Activated T-cell treated with anti-CD3 and anti-CD28 coated beads for 24 hours (primary cell): Measurements from ENCODE around the gene CHD1L.
"Not testable (repeated sequence)": the region's sequence is repeated elsewhere in the genome, so short reads cannot be mapped to it uniquely, and the experiment has no call there.

Experiments
- DNase-seq: peaks from one replicate; pipeline ENCODE4 v3.0.0-alpha.2; 2020; ENCODE audit warnings: low read depth

The CHD1L gene

DNA sequence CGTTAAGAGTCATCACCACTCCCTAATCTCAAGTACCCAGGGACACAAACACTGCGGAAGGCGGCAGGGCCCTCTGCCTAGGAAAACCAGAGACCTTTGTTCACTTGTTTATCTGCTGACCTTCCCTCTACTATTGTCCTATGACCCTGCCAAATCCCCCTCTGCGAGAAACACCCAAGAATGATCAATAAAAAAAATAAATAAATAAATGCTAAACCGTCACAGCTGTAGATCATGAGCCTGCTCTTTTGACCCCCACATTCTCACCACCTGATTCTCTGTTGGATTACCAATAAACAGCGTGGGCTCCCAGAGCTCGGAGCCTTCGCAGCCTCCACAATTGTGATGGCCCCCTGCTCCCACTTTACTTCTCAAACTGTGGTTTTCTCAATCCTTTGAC is 8.6 kb upstream of the CHD1L start:
- not testable (repeated sequence) for DNase-seq

DNA sequence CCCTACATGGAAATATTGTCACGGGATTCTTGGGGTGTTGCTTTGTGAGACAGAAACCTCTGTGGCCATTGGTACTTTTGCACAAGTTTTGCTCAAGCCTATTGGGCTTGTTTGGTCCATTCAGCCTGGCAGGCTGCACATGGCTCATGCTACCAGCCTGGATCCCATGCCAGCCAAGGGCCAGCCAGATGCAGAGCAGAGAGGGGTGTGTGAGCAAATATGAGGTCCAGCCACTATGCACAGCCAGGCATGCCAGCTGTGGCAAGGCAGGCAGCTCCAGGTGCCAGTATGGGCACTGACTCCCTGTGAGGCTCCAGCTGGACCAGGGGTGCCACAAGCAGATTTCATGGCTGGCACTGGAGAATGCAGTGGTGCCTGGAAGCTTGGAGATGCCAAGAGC is 6.7 kb upstream of the CHD1L start:
- DNase-seq, result no peak

DNA sequence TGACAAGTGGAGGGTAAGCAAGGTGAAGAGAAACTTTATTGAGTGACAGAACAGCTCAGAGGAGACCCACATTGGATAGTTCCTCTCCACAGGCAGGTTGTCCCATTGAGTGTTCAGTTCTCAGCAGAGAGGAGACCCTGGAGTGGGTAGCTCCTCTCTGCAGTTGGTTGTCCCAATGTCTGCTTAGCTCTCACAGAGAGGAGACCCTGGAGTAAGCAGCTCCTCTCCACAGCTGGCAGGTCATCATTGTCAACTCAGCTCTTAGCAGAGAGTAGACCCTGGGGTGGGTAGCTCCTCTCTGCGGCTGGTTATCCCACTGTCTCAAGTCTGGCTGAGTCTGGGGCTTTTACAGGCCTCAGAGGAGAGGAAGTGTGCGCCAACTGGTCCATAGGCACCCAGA is 6.0 kb upstream of the CHD1L start:
- no peak for DNase-seq

DNA sequence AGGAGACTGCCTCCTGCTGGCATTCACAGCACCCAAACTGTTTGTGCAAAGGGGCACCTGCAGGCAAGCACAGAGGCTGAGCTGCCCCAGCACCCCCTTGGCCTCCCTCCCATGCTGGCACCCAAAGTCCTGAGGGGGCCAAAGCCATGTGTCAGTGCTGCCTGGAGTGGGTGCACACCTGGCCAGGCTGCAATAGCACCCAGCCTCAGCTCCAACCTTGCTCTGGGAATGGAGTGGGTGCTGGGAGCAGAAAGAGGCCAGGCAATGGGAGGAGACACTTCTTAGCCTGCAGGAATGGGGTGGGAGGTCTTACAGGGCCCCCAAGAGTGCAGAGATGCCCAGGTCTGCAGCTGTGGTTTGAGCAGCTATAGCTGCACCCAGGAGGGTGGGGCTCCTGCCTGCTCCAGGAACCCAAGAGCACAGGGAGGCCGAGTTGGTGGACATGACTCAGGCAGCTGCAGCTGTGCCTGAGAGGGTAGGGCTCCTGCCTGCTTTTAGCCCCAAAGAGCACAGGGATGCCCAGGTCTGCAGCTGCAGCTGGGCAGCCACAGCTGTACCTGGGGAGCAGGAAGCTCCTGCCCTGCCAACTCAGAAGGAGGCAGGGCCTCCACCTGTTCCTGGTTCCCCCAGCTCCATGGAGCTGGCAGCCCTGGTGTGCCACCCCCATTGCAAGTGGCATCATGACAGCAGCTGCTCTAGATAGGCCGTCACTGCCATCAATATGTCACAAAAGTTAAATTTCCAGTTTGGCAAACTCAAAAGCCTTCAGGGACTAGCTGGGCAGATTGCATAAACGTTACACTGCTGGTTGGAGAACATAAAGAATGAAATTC is 5.3 kb upstream of the CHD1L start:
- DNase-seq, result no peak

DNA sequence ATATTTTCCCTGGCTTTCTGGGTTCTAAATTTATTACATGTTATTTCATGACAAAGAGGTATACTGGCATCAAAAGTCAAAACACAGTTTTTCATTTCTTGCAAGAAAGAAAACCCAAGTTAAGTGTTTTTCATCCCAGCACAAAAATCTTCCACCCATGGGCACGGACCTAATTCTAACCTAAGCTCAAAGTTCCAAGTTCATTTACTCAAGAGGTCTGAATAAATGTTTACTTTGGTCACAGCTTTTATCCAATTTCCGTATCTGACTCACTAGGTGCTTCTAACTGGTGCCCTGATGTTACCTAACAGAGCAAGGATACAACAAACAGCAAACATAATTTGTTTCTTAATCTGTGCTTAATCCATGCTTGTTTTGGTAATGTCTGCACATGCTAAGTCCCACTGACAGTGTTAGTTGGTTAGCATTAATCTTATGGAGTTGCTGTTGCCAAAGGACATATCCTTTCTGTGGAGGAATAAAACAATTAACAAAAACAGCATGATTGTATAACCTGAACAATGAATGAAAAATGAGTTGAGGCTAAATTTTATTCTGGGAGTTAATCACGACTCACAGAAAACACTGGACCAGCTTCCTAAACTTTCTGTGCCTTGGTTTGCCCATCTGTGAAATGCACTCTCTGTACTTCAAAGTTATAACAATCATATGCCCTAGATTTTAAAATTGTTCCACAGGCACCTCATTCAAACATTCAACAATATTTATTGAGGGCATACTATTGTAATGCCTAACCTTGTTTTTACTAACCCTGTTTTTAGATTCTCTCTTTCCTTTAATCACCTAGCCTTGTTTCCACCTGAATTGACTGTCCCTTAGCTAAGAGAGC is 4.2 kb upstream of the CHD1L start:
- no peak for DNase-seq

DNA sequence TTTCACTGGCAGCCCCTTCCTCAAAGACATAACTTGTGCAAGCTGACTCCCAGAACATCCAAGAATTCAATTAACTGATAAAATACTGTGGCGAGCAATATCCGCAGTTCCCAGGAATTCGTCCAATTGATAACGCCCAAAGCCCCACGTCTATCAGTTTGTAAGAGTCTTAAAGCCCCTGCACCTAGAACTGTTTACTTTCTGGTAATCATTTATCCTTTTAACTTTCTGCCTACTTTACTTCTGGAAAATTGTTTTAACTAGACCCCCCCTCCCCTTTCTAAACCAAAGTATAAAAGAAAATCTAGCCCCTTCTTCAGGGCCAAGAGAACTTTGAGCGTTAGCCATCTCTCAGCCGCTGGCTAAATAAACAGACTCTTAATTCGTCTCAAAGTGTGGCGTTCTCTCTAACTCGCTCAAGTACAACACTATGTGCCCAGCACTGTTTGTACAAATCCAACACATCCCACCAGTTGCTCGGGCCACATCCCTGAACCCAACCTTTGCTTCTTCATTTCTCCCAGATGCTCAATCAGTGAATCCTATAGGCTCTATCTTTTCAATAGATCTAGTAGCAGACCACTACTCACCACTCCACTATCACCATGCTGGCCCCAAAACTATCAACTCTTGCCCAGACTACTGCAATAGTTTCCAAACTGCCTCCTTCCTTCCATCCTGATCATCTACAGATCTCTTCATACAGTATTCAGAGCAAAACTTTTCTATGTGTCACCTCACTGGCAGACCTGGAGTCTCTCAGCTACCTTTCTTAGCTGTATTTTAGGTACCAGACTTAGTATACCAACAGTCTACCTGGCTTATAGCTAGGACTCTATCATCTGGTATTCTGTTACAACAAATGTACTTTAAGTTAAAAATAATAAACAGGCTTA is 3.3 kb upstream of the CHD1L start:
- no peak for DNase-seq

DNA sequence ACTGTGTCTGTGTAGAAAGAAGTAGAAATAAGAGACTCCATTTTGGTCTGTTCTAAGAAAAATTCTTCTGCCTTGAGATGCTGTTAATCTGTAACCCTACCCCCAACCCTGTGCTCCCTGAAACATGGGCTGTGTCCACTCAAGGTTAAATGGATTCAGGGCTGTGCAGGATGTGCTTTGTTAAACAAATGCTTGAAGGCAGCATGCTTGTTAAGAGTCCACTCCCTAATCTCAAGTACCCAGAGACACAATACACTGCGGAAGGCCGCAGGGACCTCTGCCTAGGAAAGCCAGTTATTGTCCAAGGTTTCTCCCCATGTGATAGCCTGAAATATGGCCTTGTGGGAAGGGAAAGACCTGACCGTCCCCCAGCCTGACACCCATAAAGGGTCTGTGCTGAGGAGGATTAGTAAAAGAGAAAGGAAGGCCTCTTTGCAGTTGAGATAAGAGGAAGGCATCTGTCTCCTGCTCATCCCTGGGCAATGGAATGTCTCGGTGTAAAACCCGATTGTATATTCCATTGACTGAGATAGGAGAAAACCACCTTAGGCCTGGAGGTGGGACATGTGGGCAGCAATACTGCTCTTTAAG is 2.3 kb upstream of the CHD1L start:
- DNase-seq, result not testable (repeated sequence)

DNA sequence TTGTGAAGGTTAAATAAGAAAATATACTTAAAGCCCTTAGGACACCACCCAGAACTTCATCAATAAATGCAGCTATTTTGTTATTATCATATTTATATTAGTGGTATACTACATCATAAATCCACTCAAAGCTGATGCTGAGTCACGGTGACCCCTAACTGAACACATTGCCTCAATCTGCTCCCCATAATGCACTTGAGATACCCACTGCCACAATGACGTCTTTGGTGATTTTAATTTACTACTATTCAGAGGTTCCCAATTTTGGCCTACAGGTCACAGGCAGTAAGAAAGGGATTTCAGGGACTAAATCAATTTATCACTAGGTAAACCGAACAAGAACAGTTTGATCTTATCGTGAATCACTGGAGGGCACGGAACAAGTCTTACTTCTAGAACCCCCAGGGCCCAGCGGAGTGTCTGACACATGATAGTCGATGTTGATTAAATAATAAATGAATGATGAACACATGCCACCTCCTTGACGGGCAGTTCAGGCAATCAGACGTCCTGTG is 493 bp upstream of the CHD1L start:
- no peak for DNase-seq

DNA sequence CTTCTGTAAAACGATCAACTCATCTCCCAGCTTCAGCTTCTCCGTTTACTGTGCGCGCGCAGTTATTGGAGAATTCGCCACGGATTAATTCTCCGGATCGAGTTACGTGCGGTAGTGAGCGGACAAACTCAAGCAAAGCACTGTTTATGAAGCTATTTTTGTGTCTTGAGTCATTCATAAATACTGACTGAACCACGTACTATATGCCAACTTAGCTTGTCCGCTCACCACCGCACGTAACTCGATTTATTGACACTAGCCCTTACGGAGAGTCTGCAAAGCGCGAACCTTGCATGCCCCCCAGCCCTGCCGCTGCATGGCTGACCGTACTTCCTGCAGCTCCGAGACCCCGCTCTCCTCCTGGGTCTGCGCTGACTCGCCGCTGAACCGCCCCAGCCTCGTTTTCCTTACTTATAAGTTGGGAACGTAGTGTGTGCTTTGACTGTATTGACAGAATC is 773 bp downstream of the CHD1L start:
- DNase-seq, result no peak

DNA sequence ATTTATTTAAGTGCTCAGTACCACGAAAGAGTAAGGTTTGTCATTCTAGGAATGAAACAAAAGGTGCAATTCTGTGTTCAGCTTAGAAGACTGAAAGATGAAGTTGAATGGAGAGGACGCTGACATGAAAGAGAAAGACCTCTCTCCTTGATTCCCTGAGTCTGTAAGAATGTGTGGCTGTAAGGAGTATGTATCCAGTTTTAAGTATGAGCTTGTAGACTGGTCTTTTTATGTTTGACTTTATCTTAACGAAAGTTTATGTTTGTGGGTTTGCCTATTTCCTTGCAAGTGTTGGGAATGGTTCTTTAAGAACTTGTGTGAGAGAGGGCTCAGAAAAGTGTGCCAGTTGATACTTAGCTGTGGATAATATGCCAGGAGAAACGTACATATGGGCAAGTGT is 1.4 kb downstream of the CHD1L start:
- DNase-seq, result no peak

DNA sequence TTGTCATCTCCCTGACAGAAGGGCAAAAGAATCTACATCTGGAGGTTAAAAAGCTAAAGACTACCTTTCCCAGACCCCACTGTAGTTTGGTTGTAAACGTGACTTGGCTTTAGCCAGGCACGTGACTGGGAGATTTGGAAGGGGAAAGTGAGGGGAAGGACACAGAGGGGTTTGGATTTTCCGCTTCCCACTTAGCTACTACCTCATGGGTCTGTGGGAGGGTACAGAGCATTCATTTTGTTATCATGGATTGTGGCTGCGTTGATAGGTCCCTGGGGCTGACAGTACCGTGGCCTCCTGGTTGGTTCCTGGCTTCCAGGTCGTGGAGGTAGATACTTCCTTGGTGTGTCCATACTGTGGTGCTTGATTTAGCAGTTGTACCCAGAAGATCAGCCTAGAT is 2.6 kb downstream of the CHD1L start:
- no peak for DNase-seq

DNA sequence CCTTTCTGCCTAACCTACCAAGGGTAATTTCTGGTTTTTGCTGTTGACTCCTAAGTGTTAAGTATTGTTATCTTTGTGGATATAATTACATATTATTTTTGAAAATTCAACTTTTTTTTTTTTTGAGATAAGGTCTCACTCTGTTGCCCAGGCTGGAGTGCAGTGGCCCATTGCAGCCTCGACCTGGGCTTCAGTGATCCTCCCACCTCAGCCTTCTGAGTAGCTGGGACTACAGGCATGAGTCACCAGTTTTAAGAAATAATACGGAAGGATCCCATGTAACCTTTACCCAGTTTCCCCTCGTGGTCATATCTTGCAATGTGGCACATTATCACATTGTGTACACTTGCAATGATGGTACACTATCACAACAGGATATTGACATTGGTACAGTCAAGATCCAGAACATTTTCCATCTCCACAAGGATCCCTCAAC is 3.1 kb downstream of the CHD1L start:
- no peak for DNase-seq

DNA sequence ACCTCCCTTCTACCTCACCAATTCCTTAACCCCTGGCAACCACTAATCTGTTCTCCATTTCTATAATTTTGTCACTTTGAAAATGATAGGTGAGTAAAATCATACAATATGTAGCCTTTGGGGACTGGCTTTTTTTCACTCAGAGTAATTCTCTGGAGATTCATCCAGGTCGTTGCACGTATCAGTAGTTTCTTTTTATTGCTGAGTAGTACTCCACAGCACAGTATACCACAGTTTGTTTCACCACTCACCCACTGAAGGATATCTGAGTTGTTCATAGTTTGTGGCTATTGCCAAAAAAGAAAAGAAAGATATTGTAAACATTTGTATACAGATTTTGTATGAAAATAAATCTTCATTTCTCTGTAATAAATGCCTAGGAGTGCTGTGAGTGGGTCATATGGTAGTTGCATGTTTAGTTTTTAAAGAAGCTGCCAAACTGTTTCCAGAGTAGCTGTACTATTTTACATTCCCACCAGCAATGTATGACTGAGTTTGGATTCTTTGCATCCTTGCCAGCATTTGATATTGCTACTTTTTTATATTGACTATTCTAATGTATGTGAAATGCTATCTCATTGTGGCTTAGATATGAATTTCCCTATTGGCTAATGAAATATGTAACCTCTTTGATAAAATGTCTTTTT is 3.7 kb downstream of the CHD1L start:
- DNase-seq, result no peak

DNA sequence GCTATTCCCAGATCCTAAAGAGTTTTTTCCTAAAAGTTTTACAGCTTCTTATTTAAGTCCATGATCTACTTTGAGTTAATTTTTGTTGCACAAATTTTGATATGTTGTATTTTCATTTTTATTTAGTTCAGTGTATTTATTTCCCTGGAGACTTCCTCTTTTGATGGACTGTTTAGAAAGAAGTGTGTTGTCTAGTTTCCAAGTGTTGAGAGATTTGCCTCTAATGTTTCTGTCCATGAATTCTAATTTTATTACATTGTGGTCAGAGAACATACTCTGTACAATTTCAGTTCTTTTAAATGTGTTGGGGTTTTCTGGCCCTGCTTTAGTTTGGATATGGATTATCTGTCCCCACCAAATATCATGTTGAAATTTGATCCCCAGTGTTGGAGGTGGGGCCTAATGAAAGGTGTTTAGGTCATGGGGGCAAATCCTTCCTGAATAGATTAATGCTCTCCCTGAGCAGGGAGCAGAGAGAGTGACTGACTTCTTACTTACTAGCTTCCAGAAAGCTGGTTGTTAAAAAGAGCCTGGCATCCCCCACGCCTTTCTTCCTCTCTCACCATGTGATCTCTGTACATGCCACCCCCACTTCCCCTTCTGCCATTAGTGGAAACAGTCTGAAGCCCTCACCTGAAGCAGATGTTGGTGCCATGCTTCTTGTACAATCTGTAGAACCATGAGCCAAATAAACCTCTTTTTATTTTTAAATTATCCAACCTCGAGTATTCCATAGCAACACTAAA is 4.6 kb downstream of the CHD1L start:
- no peak for DNase-seq

DNA sequence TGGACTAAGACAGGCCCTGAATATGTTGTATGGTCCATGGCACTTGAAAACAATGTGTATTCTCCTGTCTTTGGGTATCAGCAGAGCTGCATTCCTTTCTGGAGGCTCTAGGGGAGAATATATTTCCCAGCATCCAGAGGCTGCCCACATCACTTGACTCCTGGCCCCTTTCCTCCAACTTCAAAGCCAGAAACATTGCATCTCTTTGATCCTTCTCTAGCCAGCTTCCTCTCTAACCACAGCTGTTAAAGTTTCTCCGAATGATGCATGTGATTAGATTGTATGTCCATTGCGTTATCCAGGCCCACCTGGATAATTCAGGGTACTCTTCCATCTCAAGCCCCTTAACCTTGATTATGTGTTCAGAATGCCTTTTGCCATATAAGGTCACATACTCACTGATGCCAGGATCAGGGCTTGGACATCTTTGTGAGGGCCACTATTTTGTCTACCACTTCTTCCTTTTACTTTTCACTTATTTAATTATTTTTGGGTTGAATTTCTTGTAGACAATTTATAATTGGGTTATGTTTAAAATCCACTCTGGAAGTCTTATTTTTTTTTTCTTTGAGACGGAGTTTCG is 5.3 kb downstream of the CHD1L start:
- no peak for DNase-seq

DNA sequence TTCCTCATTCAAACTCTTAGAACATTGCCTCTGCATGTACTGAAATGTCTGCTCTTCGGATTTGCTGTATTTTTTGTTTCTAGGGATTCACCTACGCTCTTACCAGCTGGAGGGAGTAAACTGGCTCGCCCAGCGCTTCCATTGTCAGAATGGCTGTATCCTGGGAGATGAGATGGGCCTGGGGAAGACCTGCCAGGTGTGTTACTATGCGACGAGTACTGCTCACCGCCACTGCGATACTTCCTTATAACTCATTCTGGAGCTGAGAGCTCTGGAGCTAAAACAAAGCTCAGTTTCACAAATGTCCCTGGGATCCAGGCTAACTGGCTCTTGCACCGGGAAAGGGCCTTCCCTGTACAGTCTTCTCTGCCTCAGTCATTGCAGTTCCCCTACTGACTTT is 10.1 kb downstream of the CHD1L start:
- no peak for DNase-seq

DNA sequence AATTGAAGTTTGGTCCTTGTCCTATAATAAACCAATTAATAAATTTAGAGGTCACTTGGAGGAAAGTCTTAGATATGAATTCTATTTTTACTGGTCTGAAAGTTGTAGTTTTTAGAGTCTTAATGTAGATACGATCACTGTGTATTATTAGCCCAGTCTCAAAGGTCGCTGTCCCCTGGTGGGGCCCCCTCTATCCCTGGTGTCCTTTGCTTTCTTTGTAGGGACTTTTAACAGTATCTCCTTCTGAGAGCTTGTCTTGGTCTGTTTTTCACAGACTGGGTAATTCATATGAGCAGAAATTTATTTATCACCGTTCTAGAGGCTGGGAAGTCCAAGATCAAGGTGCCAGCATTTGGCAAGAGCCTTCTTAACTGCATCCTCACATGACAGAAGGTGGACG is 18.5 kb downstream of the CHD1L start:
- no peak for DNase-seq

DNA sequence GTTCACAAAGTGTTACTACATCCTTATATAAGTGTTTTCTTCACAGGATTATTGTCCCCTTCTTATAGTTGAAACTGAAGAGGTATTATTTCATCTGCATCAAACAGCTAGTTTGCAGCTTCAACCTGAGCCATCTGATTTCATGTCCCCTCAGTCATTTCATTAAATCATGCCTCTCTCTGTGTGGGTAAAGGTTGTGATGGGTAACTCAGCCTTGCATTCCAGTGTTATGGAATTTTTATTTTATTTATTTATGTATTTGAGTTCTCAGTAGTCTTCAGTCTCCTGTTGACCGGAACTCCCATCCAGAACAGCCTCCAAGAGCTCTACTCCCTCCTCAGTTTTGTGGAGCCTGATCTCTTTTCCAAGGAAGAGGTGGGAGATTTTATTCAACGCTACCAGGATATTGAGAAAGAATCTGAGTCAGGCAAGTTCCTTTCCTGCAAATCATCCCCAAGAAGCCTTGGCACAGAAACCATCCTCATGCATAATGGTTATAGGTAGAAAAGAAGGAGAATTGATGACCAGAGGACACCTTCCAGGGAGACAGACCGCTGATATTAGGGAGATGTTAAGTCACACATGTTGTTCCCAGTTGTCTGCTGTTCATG is 21.8 kb downstream of the CHD1L start:
- no peak for DNase-seq

DNA sequence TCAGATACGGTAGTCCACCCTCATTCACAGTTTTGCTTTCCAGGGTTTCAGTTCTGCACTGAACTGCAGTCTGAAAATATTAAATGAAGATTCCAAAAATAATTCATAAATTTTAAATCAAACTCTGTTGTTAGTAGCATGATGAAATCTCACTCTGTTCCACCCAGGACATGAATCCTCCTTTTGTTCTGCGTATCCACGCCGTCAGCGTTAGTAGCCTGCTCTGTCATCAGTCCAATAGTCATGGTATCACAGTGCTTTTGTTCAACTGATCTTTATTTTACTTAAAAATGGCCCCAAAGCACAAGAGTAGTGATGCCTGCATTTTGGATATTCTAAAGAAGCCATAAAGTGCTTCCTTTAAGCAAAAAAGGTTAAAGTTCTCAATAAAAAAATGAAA is 23.9 kb downstream of the CHD1L start:
- no peak for DNase-seq

DNA sequence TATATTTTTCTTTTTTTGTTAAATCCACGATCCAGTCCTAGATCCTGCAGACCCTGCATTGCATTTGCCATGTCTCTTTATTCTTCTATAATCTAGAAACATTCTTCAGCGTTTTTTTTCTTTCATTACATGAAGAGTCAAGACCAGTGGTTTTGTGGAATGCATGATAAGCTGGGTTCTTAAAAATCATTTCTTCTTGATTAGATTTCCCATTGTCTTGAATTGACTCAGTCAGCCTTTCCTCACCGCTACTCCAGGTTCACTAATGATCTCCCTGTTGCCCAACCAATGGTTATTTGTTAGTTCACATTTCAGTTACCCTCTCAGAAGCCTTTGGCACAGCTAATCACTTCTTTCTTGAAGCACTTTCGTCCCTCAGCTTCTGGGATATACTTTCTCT is 25.2 kb downstream of the CHD1L start:
- no peak for DNase-seq
